HepG2 (cell line): ENCODE data around the gene HAS3. TPM values are rescaled to one million over a fixed set of nuclear protein-coding genes. Genes with fewer than 3 reads are reported as not detected.

Experiments
- ATF2 ChIP-seq: sonication (generic); formaldehyde crosslinking; IDR thresholded peaks from 2 replicates; pipeline ENCODE4 v1.4.0; 2020; ENCODE audit warnings: missing genetic modification reagents
- DNMT1 ChIP-seq: sonication (generic); formaldehyde crosslinking; IDR thresholded peaks from 2 replicates; pipeline ENCODE4 v1.5.1; 2020; ENCODE audit warnings: mild to moderate bottlenecking, missing genetic modification reagents
- ETV6 ChIP-seq: sonication (generic); formaldehyde crosslinking; conservative IDR thresholded peaks from 2 replicates; pipeline ENCODE4 v1.4.0; 2020; ENCODE audit warnings: missing genetic modification reagents
- FOXA3 ChIP-seq: IDR thresholded peaks from 2 replicates; pipeline ENCODE4 v1.6.1; 2016; ENCODE audit warnings: missing genetic modification reagents, missing compliant biosample characterization
- GLMP ChIP-seq: sonication (generic); formaldehyde crosslinking; IDR thresholded peaks from 2 replicates; pipeline ENCODE4 v1.9.0; 2021; ENCODE audit warnings: missing genetic modification reagents, mild to moderate bottlenecking, borderline replicate concordance
- HNF4A ChIP-seq: sonication (generic); formaldehyde crosslinking; IDR thresholded peaks from 2 replicates; pipeline ENCODE4 v1.4.0; 2020; ENCODE audit warnings: missing genetic modification reagents
- KAT7 ChIP-seq: IDR thresholded peaks from 2 replicates; pipeline ENCODE4 v1.6.1; 2018; ENCODE audit warnings: borderline replicate concordance, missing compliant biosample characterization
- MIER2 ChIP-seq: IDR thresholded peaks from 2 replicates; pipeline ENCODE4 v1.6.1; 2016; ENCODE audit warnings: missing biosample characterization, missing genetic modification reagents
- MYC ChIP-seq: sonication (generic); formaldehyde crosslinking; IDR thresholded peaks from 2 replicates; pipeline ENCODE4 v1.9.0; 2021; ENCODE audit warnings: missing genetic modification reagents, borderline replicate concordance
- PHF5A ChIP-seq: IDR thresholded peaks from one replicate; pipeline ENCODE4 v1.6.1; 2018; ENCODE audit warnings: low read depth, missing genetic modification reagents; ENCODE audit not compliant: unreplicated experiment
- RORA ChIP-seq: sonication (generic); formaldehyde crosslinking; IDR thresholded peaks from 2 replicates; pipeline ENCODE4 v1.5.0; 2020; ENCODE audit warnings: mild to moderate bottlenecking, missing genetic modification reagents, moderate library complexity
- SCMH1 ChIP-seq: sonication (generic); formaldehyde crosslinking; IDR thresholded peaks from 2 replicates; pipeline ENCODE4 v1.9.0; 2021; ENCODE audit warnings: missing genetic modification reagents, mild to moderate bottlenecking, borderline replicate concordance
- TARDBP ChIP-seq: sonication (generic); formaldehyde crosslinking; IDR thresholded peaks from 2 replicates; pipeline ENCODE4 v1.8.0; 2022; ENCODE audit warnings: mild to moderate bottlenecking, missing genetic modification reagents
- THYN1 ChIP-seq: sonication (generic); formaldehyde crosslinking; IDR thresholded peaks from 2 replicates; pipeline ENCODE4 v1.8.1; 2023; ENCODE audit warnings: low read depth, mild to moderate bottlenecking, moderate library complexity, missing genetic modification reagents, borderline replicate concordance
- TOE1 ChIP-seq: sonication (generic); formaldehyde crosslinking; IDR thresholded peaks from 2 replicates; pipeline ENCODE4 v1.4.0; 2020; ENCODE audit warnings: mild to moderate bottlenecking, missing genetic modification reagents
- ZFY ChIP-seq: sonication (generic); formaldehyde crosslinking; IDR thresholded peaks from 2 replicates; pipeline ENCODE4 v1.4.0; 2020; ENCODE audit warnings: missing genetic modification reagents
- ZNF354B ChIP-seq: sonication (generic); formaldehyde crosslinking; IDR thresholded peaks from 2 replicates; pipeline ENCODE4 v1.8.0; 2022; ENCODE audit warnings: mild to moderate bottlenecking, missing genetic modification reagents
- ZNF430 ChIP-seq: sonication (generic); formaldehyde crosslinking; IDR thresholded peaks from 2 replicates; pipeline ENCODE4 v1.9.0; 2021; ENCODE audit warnings: mild to moderate bottlenecking, missing genetic modification reagents
- ZNF530 ChIP-seq: sonication (generic); formaldehyde crosslinking; IDR thresholded peaks from 2 replicates; pipeline ENCODE4 v1.5.0; 2020; ENCODE audit warnings: low read depth, mild to moderate bottlenecking, missing genetic modification reagents
- ZNF598 ChIP-seq: sonication (generic); formaldehyde crosslinking; IDR thresholded peaks from 2 replicates; pipeline ENCODE4 v1.5.1; 2020; ENCODE audit warnings: mild to moderate bottlenecking, missing genetic modification reagents, borderline replicate concordance
- ZNF619 ChIP-seq: sonication (generic); formaldehyde crosslinking; IDR thresholded peaks from 2 replicates; pipeline ENCODE4 v1.4.0; 2020; ENCODE audit warnings: mild to moderate bottlenecking, missing genetic modification reagents
- polyA plus RNA-seq, 8 experiments: library from polyadenylated mRNA; depleted of rRNA in 3 of 8; stranded (reverse) in 7 of 8; unstranded in 1 of 8; fragments of >200 nt; fragmentation: Illumina TruSeq in 4 of 8; extraction: Trizol in 4 of 8; gene quantifications; 2 replicates each; pipeline versions ENCODE4 v1.2.1 to v1.2.3, GENCODE V29; 2011 to 2016; ENCODE audit warnings: low read depth in 4 of 8, missing spikeins in 1 of 8, mixed read lengths in 1 of 8; ENCODE audit not compliant: insufficient read depth in 1 of 8
- total RNA-seq, 5 experiments: library from RNA; depleted of rRNA; stranded (reverse); fragments of >200 nt; fragmentation: Illumina TruSeq; extraction: Trizol; gene quantifications; 2 replicates each; pipeline ENCODE4 v1.2.3, GENCODE V29; 2016; ENCODE audit warnings: low read depth in 1 of 5
- TF ChIP-seq, protein P1 (sequence below): sonication (generic); formaldehyde crosslinking; conservative IDR thresholded peaks from 2 replicates; pipeline ENCODE4 v1.4.0; 2020; ENCODE audit warnings: mild to moderate bottlenecking, missing genetic modification reagents, moderate library complexity
- TF ChIP-seq, protein P2 (sequence below): sonication (generic); formaldehyde crosslinking; IDR thresholded peaks from 2 replicates; pipeline ENCODE4 v1.5.1; 2020; ENCODE audit warnings: missing genetic modification reagents, mild to moderate bottlenecking, borderline replicate concordance

The HAS3 gene
- total and polyA plus RNA-seq, 2 of the 13 experiments (the other 11 are each of a cell fraction or from before 2014, with no cell fraction given) = 0.04 to 0.30 TPM

- TF ChIP-seq, protein P1, sequence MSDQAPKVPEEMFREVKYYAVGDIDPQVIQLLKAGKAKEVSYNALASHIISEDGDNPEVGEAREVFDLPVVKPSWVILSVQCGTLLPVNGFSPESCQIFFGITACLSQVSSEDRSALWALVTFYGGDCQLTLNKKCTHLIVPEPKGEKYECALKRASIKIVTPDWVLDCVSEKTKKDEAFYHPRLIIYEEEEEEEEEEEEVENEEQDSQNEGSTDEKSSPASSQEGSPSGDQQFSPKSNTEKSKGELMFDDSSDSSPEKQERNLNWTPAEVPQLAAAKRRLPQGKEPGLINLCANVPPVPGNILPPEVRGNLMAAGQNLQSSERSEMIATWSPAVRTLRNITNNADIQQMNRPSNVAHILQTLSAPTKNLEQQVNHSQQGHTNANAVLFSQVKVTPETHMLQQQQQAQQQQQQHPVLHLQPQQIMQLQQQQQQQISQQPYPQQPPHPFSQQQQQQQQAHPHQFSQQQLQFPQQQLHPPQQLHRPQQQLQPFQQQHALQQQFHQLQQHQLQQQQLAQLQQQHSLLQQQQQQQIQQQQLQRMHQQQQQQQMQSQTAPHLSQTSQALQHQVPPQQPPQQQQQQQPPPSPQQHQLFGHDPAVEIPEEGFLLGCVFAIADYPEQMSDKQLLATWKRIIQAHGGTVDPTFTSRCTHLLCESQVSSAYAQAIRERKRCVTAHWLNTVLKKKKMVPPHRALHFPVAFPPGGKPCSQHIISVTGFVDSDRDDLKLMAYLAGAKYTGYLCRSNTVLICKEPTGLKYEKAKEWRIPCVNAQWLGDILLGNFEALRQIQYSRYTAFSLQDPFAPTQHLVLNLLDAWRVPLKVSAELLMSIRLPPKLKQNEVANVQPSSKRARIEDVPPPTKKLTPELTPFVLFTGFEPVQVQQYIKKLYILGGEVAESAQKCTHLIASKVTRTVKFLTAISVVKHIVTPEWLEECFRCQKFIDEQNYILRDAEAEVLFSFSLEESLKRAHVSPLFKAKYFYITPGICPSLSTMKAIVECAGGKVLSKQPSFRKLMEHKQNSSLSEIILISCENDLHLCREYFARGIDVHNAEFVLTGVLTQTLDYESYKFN (CRISPR knock-in tag) = 0 out of 2 replicates have a peak, but pooled peaks have one; percentile 41
- TF ChIP-seq KAT7 (CRISPR knock-in tag) (0 out of 2 replicates have a peak, but pooled peaks have one; percentile 59), ZNF354B (CRISPR knock-in tag) (peak; percentile 83; the same call in 1 of the 2 replicates), ETV6 (CRISPR knock-in tag) (no peak), FOXA3 (CRISPR knock-in tag) (0 out of 2 replicates have a peak, but pooled peaks have one; percentile 6), MIER2 (CRISPR knock-in tag) (no peak), GLMP (no peak), ZNF598 (CRISPR knock-in tag) (peak; percentile 85; the same call in 1 of the 2 replicates), ATF2 (CRISPR knock-in tag) (no peak), SCMH1 (CRISPR knock-in tag) (no peak), DNMT1 (CRISPR knock-in tag) (0 out of 2 replicates have a peak, but pooled peaks have one; percentile 65), ZNF619 (CRISPR knock-in tag) (no peak), ZNF430 (CRISPR knock-in tag) (peak; percentile 71; the same call in 1 of the 2 replicates), TOE1 (CRISPR knock-in tag) (no peak), ZNF530 (CRISPR knock-in tag) (no peak), MYC (CRISPR knock-in tag) (peak; percentile 94), RORA (CRISPR knock-in tag) (no peak), ZFY (CRISPR knock-in tag) (peak; percentile 73), PHF5A (CRISPR knock-in tag) (no peak), THYN1 (CRISPR knock-in tag) (no peak), HNF4A (no peak), TARDBP (CRISPR knock-in tag) (0 out of 2 replicates have a peak, but pooled peaks have one; percentile 53)
- TF ChIP-seq, protein P2, sequence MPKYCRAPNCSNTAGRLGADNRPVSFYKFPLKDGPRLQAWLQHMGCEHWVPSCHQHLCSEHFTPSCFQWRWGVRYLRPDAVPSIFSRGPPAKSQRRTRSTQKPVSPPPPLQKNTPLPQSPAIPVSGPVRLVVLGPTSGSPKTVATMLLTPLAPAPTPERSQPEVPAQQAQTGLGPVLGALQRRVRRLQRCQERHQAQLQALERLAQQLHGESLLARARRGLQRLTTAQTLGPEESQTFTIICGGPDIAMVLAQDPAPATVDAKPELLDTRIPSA (CRISPR knock-in tag) = no peak
Measured at GRCh38 chr16:69089091-69089910, 16.2 kb upstream of the HAS3 start (continued).
